Esophagus squamous epithelium (tissue), 4 donors: ENCODE data around the gene CTXN1.

Experiments
- POLR2A ChIP-seq, 4 donors: fragments of 450-650 bp; IDR thresholded peaks; one replicate each; pipeline ENCODE4 v1.6.1; 2017; ENCODE audit warnings: antibody characterized with exemption in 4 of 4, mild to moderate bottlenecking in 4 of 4, moderate library complexity in 3 of 4
- TF ChIP-seq, protein P1 (sequence below), 6 experiments: fragments of 450-650 bp in 4 of 6; fragments of 200-600 bp in 2 of 6; sonication (generic) in 2 of 6; IDR thresholded peaks; one replicate each; pipeline ENCODE4 v1.5.1; 2016 to 2019; ENCODE audit warnings: antibody characterized with exemption in 6 of 6, mild to moderate bottlenecking in 4 of 6, moderate library complexity in 4 of 6

DNA sequence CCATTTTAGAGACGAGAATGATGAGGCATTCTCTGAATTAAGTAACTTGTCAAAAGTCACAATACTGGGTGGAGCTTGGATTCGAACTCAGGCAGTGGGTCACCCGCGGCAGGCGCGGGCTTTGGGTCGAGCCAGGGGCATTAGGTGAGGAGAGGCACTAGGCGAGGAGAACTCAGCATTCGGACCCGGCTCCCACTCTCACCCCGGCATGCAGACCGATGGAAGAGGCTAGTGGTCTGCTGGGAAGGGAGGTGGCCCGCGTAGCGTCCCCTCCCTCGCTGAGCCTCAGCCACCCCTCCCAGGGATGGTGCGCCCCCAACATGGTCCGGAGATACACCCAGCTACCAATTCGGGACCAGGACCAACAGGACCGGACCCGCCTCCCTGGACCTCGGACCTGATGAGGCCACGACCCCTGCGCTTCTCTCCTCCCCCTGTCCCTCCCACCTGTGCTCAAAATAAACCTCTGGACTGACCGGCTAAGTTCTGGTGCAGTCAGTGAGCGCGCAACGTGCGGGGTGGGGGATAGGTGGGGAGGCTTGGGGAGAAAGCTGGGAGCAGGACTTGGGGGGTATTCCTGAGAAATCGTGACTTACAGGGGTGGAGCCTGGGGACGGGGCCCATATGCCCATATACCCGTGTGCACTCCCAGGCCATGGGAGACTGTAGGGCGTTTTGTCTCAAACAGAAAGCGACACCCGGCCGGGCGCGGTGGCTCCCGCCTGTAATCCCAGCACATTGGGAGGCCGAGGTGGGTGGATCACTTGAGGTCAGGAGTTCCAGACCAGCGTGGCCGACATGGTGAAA lies 7.1 kb downstream of the CTXN1 start:
- TF ChIP-seq, protein P1, sequence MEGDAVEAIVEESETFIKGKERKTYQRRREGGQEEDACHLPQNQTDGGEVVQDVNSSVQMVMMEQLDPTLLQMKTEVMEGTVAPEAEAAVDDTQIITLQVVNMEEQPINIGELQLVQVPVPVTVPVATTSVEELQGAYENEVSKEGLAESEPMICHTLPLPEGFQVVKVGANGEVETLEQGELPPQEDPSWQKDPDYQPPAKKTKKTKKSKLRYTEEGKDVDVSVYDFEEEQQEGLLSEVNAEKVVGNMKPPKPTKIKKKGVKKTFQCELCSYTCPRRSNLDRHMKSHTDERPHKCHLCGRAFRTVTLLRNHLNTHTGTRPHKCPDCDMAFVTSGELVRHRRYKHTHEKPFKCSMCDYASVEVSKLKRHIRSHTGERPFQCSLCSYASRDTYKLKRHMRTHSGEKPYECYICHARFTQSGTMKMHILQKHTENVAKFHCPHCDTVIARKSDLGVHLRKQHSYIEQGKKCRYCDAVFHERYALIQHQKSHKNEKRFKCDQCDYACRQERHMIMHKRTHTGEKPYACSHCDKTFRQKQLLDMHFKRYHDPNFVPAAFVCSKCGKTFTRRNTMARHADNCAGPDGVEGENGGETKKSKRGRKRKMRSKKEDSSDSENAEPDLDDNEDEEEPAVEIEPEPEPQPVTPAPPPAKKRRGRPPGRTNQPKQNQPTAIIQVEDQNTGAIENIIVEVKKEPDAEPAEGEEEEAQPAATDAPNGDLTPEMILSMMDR (IDR thresholded peaks at IDR 0.05) = no peak
- TF ChIP-seq POLR2A (IDR thresholded peaks at IDR 0.05) = no peak
